Hepatocyte (in vitro differentiated cells): ENCODE data around the gene VIPR1. TPM values are rescaled to one million over a fixed set of nuclear protein-coding genes. Genes with fewer than 3 reads are reported as not detected.

Source experiments
- DNase-seq: peaks from one replicate; pipeline ENCODE4 v3.0.0-alpha.2; 2016; ENCODE audit warnings: low spot score
- H2AFZ ChIP-seq: fragments of 200-600 bp; sonication (generic); 2 replicates; pipeline ENCODE4 v1.6.0; 2016; ENCODE audit warnings: antibody characterized with exemption, mild to moderate bottlenecking
- H3K27ac ChIP-seq: fragments of 200-600 bp; sonication (generic); 2 replicates; pipeline ENCODE4 v1.5.1; 2016; ENCODE audit warnings: mild to moderate bottlenecking
- H3K27me3 ChIP-seq: fragments of 200-600 bp; sonication (generic); 2 replicates; pipeline ENCODE4 v1.6.1; 2016
- H3K36me3 ChIP-seq: fragments of 200-600 bp; sonication (generic); replicated peaks from 2 replicates; pipeline ENCODE4 v1.5.1; 2016; ENCODE audit warnings: low read depth; ENCODE audit not compliant: insufficient read depth
- H3K4me1 ChIP-seq: fragments of 200-600 bp; sonication (generic); 2 replicates; pipeline ENCODE4 v1.5.1; 2016; ENCODE audit warnings: mild to moderate bottlenecking, moderate library complexity; ENCODE audit not compliant: insufficient read depth
- H3K4me2 ChIP-seq: fragments of 200-600 bp; sonication (generic); 2 replicates; pipeline ENCODE4 v1.6.0; 2016
- H3K4me3 ChIP-seq: fragments of 200-600 bp; sonication (generic); 2 replicates; pipeline ENCODE4 v1.5.1; 2016; ENCODE audit warnings: mild to moderate bottlenecking
- H3K79me2 ChIP-seq: fragments of 200-600 bp; sonication (generic); 2 replicates; pipeline ENCODE4 v1.6.0; 2017; ENCODE audit warnings: mild to moderate bottlenecking
- H3K9me2 ChIP-seq: fragments of 200-600 bp; sonication (generic); replicated peaks from 2 replicates; pipeline ENCODE4 v1.6.0; 2017; ENCODE audit warnings: mild to moderate bottlenecking; ENCODE audit not compliant: insufficient read depth
- H3K9me3 ChIP-seq: fragments of 200-600 bp; sonication (generic); 2 replicates; pipeline ENCODE4 v1.5.1; 2016; ENCODE audit warnings: low read depth, mild to moderate bottlenecking
- H4K20me1 ChIP-seq: fragments of 200-600 bp; sonication (generic); 2 replicates; pipeline ENCODE4 v1.6.0; 2016; ENCODE audit warnings: mild to moderate bottlenecking; ENCODE audit not compliant: insufficient read depth, poor library complexity, severe bottlenecking
- CTCF ChIP-seq: fragments of 200-600 bp; sonication (generic); IDR thresholded peaks from 2 replicates; pipeline ENCODE4 v1.5.1; 2016; ENCODE audit warnings: antibody characterized with exemption, mild to moderate bottlenecking; ENCODE audit not compliant: poor library complexity
- EZH2 ChIP-seq: fragments of 200-600 bp; sonication (generic); IDR thresholded peaks from 2 replicates; pipeline ENCODE4 v1.6.1; 2016; ENCODE audit warnings: antibody characterized with exemption, mild to moderate bottlenecking, borderline replicate concordance
- EZH2phosphoT487 ChIP-seq: fragments of 200-600 bp; sonication (generic); IDR thresholded peaks from one replicate; pipeline ENCODE4 v1.6.1; 2018; ENCODE audit warnings: antibody characterized with exemption, mild to moderate bottlenecking, low read depth, moderate library complexity; ENCODE audit not compliant: unreplicated experiment, severe bottlenecking
- WGBS: methylation state at CpG from one replicate; pipeline ENCODE4 v1.1.6; 2016; ENCODE audit warnings: low lambda C conversion rate; ENCODE audit errors: missing lambda C conversion rate; 5-methylcytosine and 5-hydroxymethylcytosine counted together
- polyA plus RNA-seq: library from polyadenylated mRNA; unstranded; fragments of >200 nt; fragmentation: Nextera tagmentation; extraction: Ambion mirVana; gene quantifications from 2 replicates; pipeline ENCODE4 v1.2.1, GENCODE V29; 2016
- total RNA-seq: library from RNA; depleted of rRNA; stranded (reverse); fragments of >200 nt; gene quantifications from 2 replicates; pipeline ENCODE4 v1.2.3, GENCODE V29; 2014

VIPR1 gene
- total and polyA plus RNA-seq, 2 experiments from 2014 or later = 17.5 to 19.2 TPM

GRCh38 chr3:42486814-42487565 lies 15.5 kb upstream of the VIPR1 start:
- Histone ChIP-seq H3K4me2 (no peak overlapping the region), H3K4me3 (no peak overlapping the region), H4K20me1 (no peaks in the 10 kb centered on the region), H3K27ac (no peak overlapping the region), H2AFZ (no peak overlapping the region), H3K9me2 (no peaks in the 10 kb centered on the region), H3K9me3 (no peaks in the 10 kb centered on the region), H3K4me1 (peaks cover 6% of the 10 kb centered on the region), H3K36me3 (no peaks in the 10 kb centered on the region), H3K79me2 (no peaks in the 10 kb centered on the region), H3K27me3 (peaks cover 3% of the 10 kb centered on the region)
- WGBS = 91% methylated on average over 2 of the region's 2 CpGs
- DNase-seq = no peak
- TF ChIP-seq CTCF (no peak), EZH2 (no peak), EZH2phosphoT487 (no peak)

GRCh38 chr3:42488687-42489086 lies 13.8 kb upstream of the VIPR1 start:
- H2AFZ ChIP-seq = no peak overlapping the region
- peaks cover 3% of the 10 kb centered on the region for H3K27me3 ChIP-seq
- no peaks in the 10 kb centered on the region for H3K9me2 ChIP-seq
- H4K20me1 ChIP-seq = no peaks in the 10 kb centered on the region
- no peaks in the 10 kb centered on the region for H3K79me2 ChIP-seq
- no peak overlapping the region for H3K27ac ChIP-seq
- no peaks in the 10 kb centered on the region for H3K9me3 ChIP-seq
- WGBS = 92% methylated on average over 4 of the region's 4 CpGs
- TF ChIP-seq CTCF (no peak), EZH2 (no peak), EZH2phosphoT487 (no peak)
- DNase-seq = no peak
- H3K4me3 ChIP-seq = no peak overlapping the region
- H3K4me2 ChIP-seq = no peak overlapping the region
- peaks cover 6% of the 10 kb centered on the region for H3K4me1 ChIP-seq
- no peaks in the 10 kb centered on the region for H3K36me3 ChIP-seq

- H3K4me2 ChIP-seq = no peak overlapping the region
- H3K36me3 ChIP-seq = no peaks in the 10 kb centered on the region
- peak; percentile 2 for DNase-seq
- H2AFZ ChIP-seq = no peak overlapping the region
- H3K9me3 ChIP-seq = no peaks in the 10 kb centered on the region
- TF ChIP-seq CTCF (no peak), EZH2phosphoT487 (no peak), EZH2 (no peak)
- H3K27me3 ChIP-seq = no peaks in the 10 kb centered on the region
- no peaks in the 10 kb centered on the region for H4K20me1 ChIP-seq
- H3K27ac ChIP-seq = no peak overlapping the region
- no peak overlapping the region for H3K4me3 ChIP-seq
- H3K9me2 ChIP-seq = no peaks in the 10 kb centered on the region
- H3K79me2 ChIP-seq = no peaks in the 10 kb centered on the region
- WGBS = 90% methylated on average over 10 of the region's 10 CpGs
- peaks cover 6% of the 10 kb centered on the region for H3K4me1 ChIP-seq
Measured at GRCh38 chr3:42489116-42489936, 13.1 kb upstream of the VIPR1 start.
